CD4-positive, alpha-beta T cell (primary cell): Measurements from ENCODE around the gene RUNX1. TPM values are rescaled to one million over a fixed set of nuclear protein-coding genes. Genes with fewer than 3 reads are reported as not detected.

Experiments used
- ATAC-seq: fragments of 200-7000 bp; cut with Tn5 transposase; one replicate; pipeline ENCODE4 v1.10.0; 2022; ENCODE audit warnings: mild to moderate bottlenecking; ENCODE audit not compliant: poor library complexity
- CTCF ChIA-PET: fragments of 350-600 bp; sonication (Branson Sonifier 250); formaldehyde crosslinking; loops from one replicate; lab custom pipeline; 2021; ENCODE audit warnings: antibody characterized with exemption, inconsistent platforms; lab: Charles Lee
- POLR2A ChIA-PET: fragments of 350-600 bp; sonication (Branson Sonifier 250); formaldehyde crosslinking; loops from one replicate; lab custom pipeline; 2021; ENCODE audit warnings: antibody characterized with exemption, inconsistent platforms; lab: Charles Lee
- DNase-seq, 14 experiments: peaks; one replicate each; pipeline ENCODE4 v3.0.0-alpha.2; 2013 to 2020; ENCODE audit warnings: mixed read lengths in 2 of 14
- H3K27ac ChIP-seq, 2 donors: one replicate each; pipeline versions ENCODE4 v1.5.1 to v1.7.0; 2013; ENCODE audit warnings: low read length in 2 of 2, low read depth in 1 of 2, mild to moderate bottlenecking in 1 of 2
- H3K27me3 ChIP-seq, 2 experiments: 1 replicate in 1 of 2; 2 replicates in 1 of 2; pipeline versions ENCODE4 v1.6.1 to v1.7.0; 2013; ENCODE audit warnings: low read length in 2 of 2, control low read depth in 1 of 2, mild to moderate bottlenecking in 1 of 2, moderate library complexity in 1 of 2; ENCODE audit not compliant: insufficient read depth in 2 of 2, control insufficient read depth in 1 of 2
- H3K36me3 ChIP-seq: one replicate; pipeline ENCODE4 v1.6.1; 2013; ENCODE audit warnings: low read length, control low read depth; ENCODE audit not compliant: insufficient read depth
- H3K4me1 ChIP-seq: one replicate; pipeline ENCODE4 v1.6.1; 2013; ENCODE audit warnings: low read length, control low read depth; ENCODE audit not compliant: insufficient read depth
- H3K4me3 ChIP-seq: one replicate; pipeline ENCODE4 v1.5.1; 2013; ENCODE audit warnings: mild to moderate bottlenecking, low read length, moderate library complexity
- H3K9me3 ChIP-seq, 2 experiments: 1 replicate in 1 of 2; 2 replicates in 1 of 2; pipeline versions ENCODE4 v1.6.1 to v1.7.0; 2013; ENCODE audit warnings: low read length in 2 of 2, mild to moderate bottlenecking in 2 of 2, control low read depth in 1 of 2, moderate library complexity in 1 of 2; ENCODE audit not compliant: control insufficient read depth in 1 of 2, insufficient read depth in 1 of 2
- H3K27ac Mint-ChIP-seq: one replicate; pipeline ENCODE4 v1.8.0; 2020; ENCODE audit warnings: mixed read lengths
- H3K27me3 Mint-ChIP-seq: one replicate; pipeline ENCODE4 v1.8.0; 2021; ENCODE audit warnings: mixed read lengths
- H3K36me3 Mint-ChIP-seq: one replicate; pipeline ENCODE4 v1.8.0; 2021; ENCODE audit warnings: low read depth, mixed read lengths
- H3K4me1 Mint-ChIP-seq: one replicate; pipeline ENCODE4 v1.8.0; 2021; ENCODE audit warnings: low read depth, mixed read lengths
- H3K4me3 Mint-ChIP-seq: one replicate; pipeline ENCODE4 v1.8.0; 2020; ENCODE audit warnings: mild to moderate bottlenecking, mixed read lengths
- H3K9me3 Mint-ChIP-seq: one replicate; pipeline ENCODE4 v1.8.0; 2020; ENCODE audit warnings: mixed read lengths
- CTCF ChIP-seq: fragments of 200-600 bp; IDR thresholded peaks from one replicate; pipeline ENCODE4 v1.8.0; 2022; ENCODE audit warnings: antibody characterized with exemption, mild to moderate bottlenecking
- intact Hi-C, 2 experiments: fragments of 100-400 bp; cut with DNase I in 1 of 2; cut with micrococcal nuclease in 1 of 2; formaldehyde crosslinking; loops; one replicate each; pipeline versions ENCODE4 v1.15.1 to v1.9.0; 2023 to 2025; cut with DNase I, micrococcal nuclease
- total RNA-seq, 174 experiments: library from RNA in 2 of 174; stranded (reverse) in 2 of 174; gene quantifications; one replicate each; pipeline ENCODE4 v1.2.3 and lab custom pipeline; 2021 to 2026

Gene RUNX1
- total RNA-seq, 2 experiments from 2014 or later: 71.7 to 74.3 TPM

DNA sequence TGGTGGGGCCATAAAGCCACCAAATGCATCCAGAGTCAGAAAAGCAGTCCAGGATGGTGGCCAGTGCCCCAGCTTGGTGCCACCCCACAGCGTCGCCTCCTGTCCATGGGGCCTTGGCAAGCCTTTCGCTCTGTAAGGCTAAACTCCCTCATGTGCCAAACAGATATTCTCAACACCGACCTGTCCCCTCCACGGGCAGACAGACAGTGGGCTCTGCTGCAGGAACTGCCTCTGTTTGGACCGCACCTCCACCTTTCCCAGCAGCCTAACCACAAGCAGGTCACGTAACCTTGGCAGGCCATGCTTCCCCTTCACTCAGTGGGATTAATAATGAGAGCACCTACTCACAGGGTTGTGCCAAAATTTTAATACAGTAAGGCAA is 11.7 kb downstream of the RUNX1 start:
- Histone ChIP-seq H3K4me3 (peak overlapping the region; percentile 8), H3K27me3 (no peaks in the 10 kb centered on the region), H3K27ac (peak overlapping the region; percentile 25 to 75), H3K9me3 (no peaks in the 10 kb centered on the region), H3K36me3 (peaks cover 50% of the 10 kb centered on the region), H3K4me1 (peaks cover 90% of the 10 kb centered on the region)
- Mint-ChIP-seq H3K27me3 (no peaks in the 10 kb centered on the region), H3K4me3 (peak overlapping the region; percentile 65), H3K36me3 (peaks cover 96% of the 10 kb centered on the region), H3K27ac (peak overlapping the region; percentile 97), H3K4me1 (peaks cover 100% of the 10 kb centered on the region), H3K9me3 (no peaks in the 10 kb centered on the region)
- intact Hi-C loops: no loop called here
- POLR2A ChIA-PET: interaction anchor here (1.1 to 2.8 kb wide), 5 partner anchors 10 to 150 kb away, joined by 5 to 26 read pairs (median 12); no protein-coding TSS in a partner anchor
- ATAC-seq: peak; percentile 3
- CTCF ChIA-PET: interaction anchor here (0.6 to 1.2 kb wide), 3 partner anchors 11 to 148 kb away, joined by 3 read pairs; no protein-coding TSS in a partner anchor
- DNase-seq: peak in 1 of 14 experiments; percentile 42
- no peak for TF ChIP-seq CTCF

DNA sequence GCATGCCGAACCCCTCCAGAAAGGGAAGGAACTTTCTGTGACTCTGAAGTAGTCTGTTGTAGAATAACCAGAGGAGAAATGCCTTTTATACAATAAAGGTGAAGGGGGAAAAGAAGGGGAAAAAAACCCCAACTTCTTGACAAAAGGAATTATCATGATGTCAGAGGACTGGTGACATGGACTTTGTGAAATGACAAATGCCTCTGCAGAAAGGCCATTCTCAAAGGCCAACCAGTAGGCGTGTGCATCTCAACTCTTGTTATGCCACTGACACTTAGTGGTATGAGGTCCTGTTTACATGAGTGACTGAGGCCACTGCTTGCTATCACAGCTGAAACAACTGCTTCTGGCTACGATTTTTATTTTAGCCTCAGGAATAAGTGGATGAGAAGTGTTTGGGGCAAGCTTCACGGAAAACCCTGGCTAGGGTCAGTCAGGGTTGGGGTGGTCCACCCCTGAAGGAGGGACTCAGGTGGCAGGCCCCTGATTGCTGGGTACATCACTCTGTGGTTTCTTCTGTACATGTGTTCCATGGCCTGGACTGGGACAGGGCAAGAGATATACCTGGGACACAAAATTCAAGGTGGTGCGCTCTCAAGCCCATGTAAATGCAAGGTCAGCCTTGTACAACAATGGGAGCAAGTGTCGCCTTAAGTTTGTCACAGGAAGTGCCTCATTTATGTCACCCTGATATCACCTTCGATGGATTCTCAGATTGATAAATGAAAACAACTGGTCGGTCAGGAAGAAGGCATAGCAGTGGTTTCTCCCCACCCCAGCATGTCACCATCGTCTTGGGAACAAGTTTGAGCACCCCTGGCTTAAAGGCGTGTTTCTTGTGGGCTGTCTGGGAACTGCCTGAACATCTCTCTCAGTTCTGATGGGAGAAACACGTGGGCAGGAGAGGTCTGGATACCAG is 12.4 kb downstream of the RUNX1 start:
- ChIA-PET POLR2A (interaction anchor here (2.1 to 2.8 kb wide), 3 partner anchors 10 to 15 kb away, joined by 12 to 26 read pairs (median 13); no protein-coding TSS in a partner anchor), CTCF (interaction anchor here (0.6 to 1.3 kb wide), 4 partner anchors 9 to 147 kb away, joined by 3 to 4 read pairs (median 3); no protein-coding TSS in a partner anchor)
- H3K4me3 ChIP-seq: peak overlapping the region; percentile 8
- Mint-ChIP-seq H3K4me3 (peak overlapping the region; percentile 65), H3K9me3 (no peaks in the 10 kb centered on the region), H3K27ac (peak overlapping the region; percentile 97), H3K4me1 (peaks cover 100% of the 10 kb centered on the region), H3K36me3 (peaks cover 96% of the 10 kb centered on the region), H3K27me3 (no peaks in the 10 kb centered on the region)
- H3K4me1 ChIP-seq: peaks cover 89% of the 10 kb centered on the region
- no peak for TF ChIP-seq CTCF
- peaks cover 50% of the 10 kb centered on the region for H3K36me3 ChIP-seq
- DNase-seq (peak in 1 of 14 experiments; percentile 53), ATAC-seq (no peak)
- H3K9me3 ChIP-seq: no peaks in the 10 kb centered on the region
- intact Hi-C loops: no loop called here
- H3K27ac ChIP-seq: peak overlapping the region; percentile 25 to 75
- H3K27me3 ChIP-seq: no peaks in the 10 kb centered on the region

DNA sequence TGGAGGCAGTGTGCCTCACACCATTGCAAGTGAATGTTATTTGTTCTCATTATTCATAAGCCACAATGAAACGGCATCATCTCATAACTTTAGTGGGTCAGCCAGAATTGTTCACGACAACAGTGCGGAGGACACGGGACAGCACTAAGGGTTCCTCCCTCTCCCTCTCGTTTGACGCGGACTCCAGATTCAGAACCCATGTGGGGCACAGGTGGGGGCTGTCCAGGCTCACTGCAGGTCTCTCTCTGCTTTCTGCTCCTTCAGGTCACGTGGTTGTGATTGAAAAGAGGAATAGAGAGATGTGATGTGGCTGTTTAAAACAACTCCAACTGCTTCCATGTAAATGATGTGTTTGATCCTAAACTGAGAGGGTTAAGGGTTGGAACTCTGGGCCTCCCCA is 13.5 kb downstream of the RUNX1 start:
- no peak for TF ChIP-seq CTCF
- peaks cover 85% of the 10 kb centered on the region for H3K4me1 ChIP-seq
- ATAC-seq (no peak), DNase-seq (peak in 1 of 14 experiments; percentile 39)
- H3K9me3 Mint-ChIP-seq: no peaks in the 10 kb centered on the region
- CTCF ChIA-PET: interaction anchor here (1.3 to 1.4 kb wide), 2 partner anchors 14 to 16 kb away, joined by 3 to 4 read pairs; no protein-coding TSS in a partner anchor
- POLR2A ChIA-PET: interaction anchor here (0.7 to 1.2 kb wide), 2 partner anchors 9 to 11 kb away, joined by 3 to 5 read pairs; no protein-coding TSS in a partner anchor
- no peaks in the 10 kb centered on the region for H3K27me3 Mint-ChIP-seq
- H3K27me3 ChIP-seq: no peaks in the 10 kb centered on the region
- H3K27ac Mint-ChIP-seq: peak overlapping the region; percentile 97
- H3K9me3 ChIP-seq: no peaks in the 10 kb centered on the region
- H3K4me1 Mint-ChIP-seq: peaks cover 100% of the 10 kb centered on the region
- peaks cover 96% of the 10 kb centered on the region for H3K36me3 Mint-ChIP-seq
- intact Hi-C loops: no loop called here
- H3K27ac ChIP-seq: no peak overlapping the region
- H3K4me3 ChIP-seq: no peak overlapping the region
- peaks cover 50% of the 10 kb centered on the region for H3K36me3 ChIP-seq
- H3K4me3 Mint-ChIP-seq: peak overlapping the region; percentile 62
